Neural cell (in vitro differentiated cells): ENCODE results near the gene MTMR3. TPM values are rescaled to one million over a fixed set of nuclear protein-coding genes. Genes with fewer than 3 reads are reported as not detected.

Experiments used
- H2AFZ ChIP-seq: fragments of 200-600, 300-800 bp; sonication (generic), shearing (Covaris generic); 2 replicates; pipeline ENCODE4 v1.6.0; 2014; ENCODE audit warnings: low read depth, mild to moderate bottlenecking, antibody characterized with exemption, low read length, moderate library complexity
- H3F3A ChIP-seq: fragments of 200-600 bp; shearing (Covaris generic); 2 replicates; pipeline ENCODE4 v1.6.1; 2016; ENCODE audit warnings: mild to moderate bottlenecking, moderate library complexity, mixed read lengths, antibody characterized with exemption, low read length; ENCODE audit not compliant: insufficient read depth, poor library complexity, severe bottlenecking
- H3K27ac ChIP-seq: fragments of 200-600, 300-800 bp; sonication (generic), shearing (Covaris generic); 2 replicates; pipeline ENCODE4 v1.5.1; 2014; ENCODE audit warnings: mild to moderate bottlenecking, low read length, moderate library complexity
- H3K27me3 ChIP-seq: fragments of 300-800, 200-600 bp; sonication (generic), shearing (Covaris generic); 2 replicates; pipeline ENCODE4 v1.6.0; 2014; ENCODE audit warnings: mild to moderate bottlenecking, low read depth, low read length, moderate library complexity; ENCODE audit not compliant: insufficient read depth
- H3K36me3 ChIP-seq: fragments of 300-800, 200-600 bp; sonication (generic), shearing (Covaris generic); 2 replicates; pipeline ENCODE4 v1.5.1; 2014; ENCODE audit warnings: mild to moderate bottlenecking, antibody characterized with exemption, low read length, moderate library complexity; ENCODE audit not compliant: insufficient read depth
- H3K4me2 ChIP-seq: fragments of 300-800, 200-600 bp; sonication (generic), shearing (Covaris generic); 2 replicates; pipeline ENCODE4 v1.6.0; 2014; ENCODE audit warnings: mild to moderate bottlenecking, low read length
- H3K4me3 ChIP-seq: fragments of 300-800, 200-600 bp; sonication (generic), shearing (Covaris generic); 2 replicates; pipeline ENCODE4 v1.5.1; 2014; ENCODE audit warnings: mild to moderate bottlenecking, low read length, moderate library complexity
- H3K79me2 ChIP-seq: fragments of 200-600 bp; shearing (Covaris generic); replicated peaks from 2 replicates; pipeline ENCODE4 v1.6.0; 2014; ENCODE audit warnings: mild to moderate bottlenecking, low read length, moderate library complexity; ENCODE audit not compliant: insufficient read depth
- H3K9ac ChIP-seq: fragments of 300-800, 200-600 bp; sonication (generic), shearing (Covaris generic); 2 replicates; pipeline ENCODE4 v1.6.1; 2016; ENCODE audit warnings: mild to moderate bottlenecking, low read length, mixed read lengths
- H3K9me2 ChIP-seq: fragments of 200-600 bp; shearing (Covaris generic); 2 replicates; pipeline ENCODE4 v1.6.1; 2016; ENCODE audit warnings: mild to moderate bottlenecking, low read length, mixed read lengths; ENCODE audit not compliant: insufficient read depth
- H3K9me3 ChIP-seq: fragments of 200-600, 300-800 bp; sonication (generic), shearing (Covaris generic); 2 replicates; pipeline ENCODE4 v1.6.1; 2016; ENCODE audit warnings: mild to moderate bottlenecking, mixed run types, low read length, moderate library complexity, mixed read lengths
- H4K20me1 ChIP-seq: fragments of 200-600 bp; shearing (Covaris generic); 2 replicates; pipeline ENCODE4 v1.6.1; 2016; ENCODE audit warnings: mild to moderate bottlenecking, mixed run types; ENCODE audit not compliant: insufficient read depth
- EP300 ChIP-seq: fragments of 450-650 bp; conservative IDR thresholded peaks from 2 replicates; pipeline ENCODE4 v1.6.1; 2014; ENCODE audit warnings: antibody characterized with exemption, mild to moderate bottlenecking, moderate library complexity; ENCODE audit not compliant: poor library complexity, severe bottlenecking
- EZH2 ChIP-seq: fragments of 200-600, 300-800 bp; shearing (Covaris generic), sonication (generic); IDR thresholded peaks from 2 replicates; pipeline ENCODE4 v1.6.1; 2014; ENCODE audit warnings: antibody characterized with exemption, low read length, borderline replicate concordance, mild to moderate bottlenecking; ENCODE audit not compliant: insufficient read depth, poor library complexity, severe bottlenecking
- MXI1 ChIP-seq: fragments of 450-650 bp; conservative IDR thresholded peaks from 2 replicates; pipeline ENCODE4 v1.6.1; 2014; ENCODE audit warnings: antibody characterized with exemption, mild to moderate bottlenecking; ENCODE audit not compliant: poor library complexity, severe bottlenecking
- POLR2AphosphoS5 ChIP-seq: IDR thresholded peaks from 2 replicates; pipeline ENCODE4 v1.6.1; 2012
- RAD21 ChIP-seq: fragments of 450-650 bp; conservative IDR thresholded peaks from 2 replicates; pipeline ENCODE4 v1.6.1; 2014; ENCODE audit warnings: antibody characterized with exemption, mild to moderate bottlenecking, moderate library complexity
- SMC3 ChIP-seq: fragments of 450-650 bp; conservative IDR thresholded peaks from 2 replicates; pipeline ENCODE4 v1.6.1; 2014; ENCODE audit warnings: antibody characterized with exemption, mild to moderate bottlenecking, moderate library complexity; ENCODE audit not compliant: poor library complexity
- TAF1 ChIP-seq: IDR thresholded peaks from 2 replicates; pipeline ENCODE4 v1.6.1; 2012; ENCODE audit warnings: low read depth
- polyA plus RNA-seq: library from polyadenylated mRNA; depleted of rRNA; stranded (reverse); fragments of >200 nt; gene quantifications from 2 replicates; pipeline ENCODE4 v1.2.3, GENCODE V29; 2014
- TF ChIP-seq, protein P1 (sequence below): IDR thresholded peaks from 2 replicates; pipeline ENCODE4 v1.6.1; 2012; ENCODE audit warnings: borderline replicate concordance
- TF ChIP-seq, protein P2 (sequence below): fragments of 450-650 bp; IDR thresholded peaks from 2 replicates; pipeline ENCODE4 v1.5.1; 2014; ENCODE audit warnings: antibody characterized with exemption, mild to moderate bottlenecking, moderate library complexity; ENCODE audit not compliant: poor library complexity, severe bottlenecking

The MTMR3 gene
- polyA plus RNA-seq, 1 donor from 2014 or later, result 46.7 TPM

DNA sequence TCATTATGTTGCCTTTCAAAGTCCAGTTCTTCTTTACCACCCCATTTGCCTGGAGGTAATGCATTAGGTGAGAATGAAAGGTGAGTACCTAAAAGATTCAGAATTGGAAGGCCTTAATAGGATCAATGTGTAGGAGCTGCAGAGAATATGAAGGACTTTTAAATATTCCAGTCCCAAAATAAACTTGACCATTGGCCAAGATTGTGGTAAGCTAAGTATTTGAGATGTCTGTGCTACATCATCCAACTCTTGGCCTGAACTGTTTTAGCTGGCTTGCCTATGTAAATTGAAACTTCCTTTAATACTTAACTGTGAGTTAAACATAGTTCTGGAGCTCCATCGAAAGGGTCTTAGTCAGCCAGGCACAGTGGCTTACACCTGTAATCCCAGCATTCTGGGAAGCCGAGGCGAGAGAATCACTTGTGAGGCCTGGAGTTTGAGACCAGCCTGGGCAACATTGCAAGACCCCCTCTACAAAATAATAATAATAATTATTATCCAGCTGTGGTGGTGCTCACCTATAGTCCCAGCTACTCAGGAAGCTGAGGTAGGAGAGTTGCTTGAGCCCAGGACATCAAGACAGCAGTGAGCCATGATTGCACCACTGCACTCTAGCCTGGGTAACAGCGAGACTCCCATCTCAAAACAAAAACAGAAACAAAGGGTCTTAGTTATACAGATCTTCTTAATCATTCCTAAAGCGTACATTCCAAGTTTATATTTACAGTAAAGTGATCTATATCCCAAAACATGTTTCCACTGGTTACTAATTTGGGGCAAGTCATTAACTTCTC is 29.8 kb downstream of the MTMR3 start:
- Histone ChIP-seq H3K27ac (no peak overlapping the region), H3K36me3 (no peaks in the 10 kb centered on the region), H3K9me2 (peaks cover 3% of the 10 kb centered on the region), H3K9ac (no peak overlapping the region), H3K27me3 (no peaks in the 10 kb centered on the region), H3K4me3 (no peak overlapping the region), H3K9me3 (no peaks in the 10 kb centered on the region), H3K79me2 (peaks cover 75% of the 10 kb centered on the region), H3F3A (no peaks in the 10 kb centered on the region), H4K20me1 (no peaks in the 10 kb centered on the region), H2AFZ (no peak overlapping the region), H3K4me2 (no peak overlapping the region)
- no peak for TF ChIP-seq EP300
- TF ChIP-seq, protein P1, sequence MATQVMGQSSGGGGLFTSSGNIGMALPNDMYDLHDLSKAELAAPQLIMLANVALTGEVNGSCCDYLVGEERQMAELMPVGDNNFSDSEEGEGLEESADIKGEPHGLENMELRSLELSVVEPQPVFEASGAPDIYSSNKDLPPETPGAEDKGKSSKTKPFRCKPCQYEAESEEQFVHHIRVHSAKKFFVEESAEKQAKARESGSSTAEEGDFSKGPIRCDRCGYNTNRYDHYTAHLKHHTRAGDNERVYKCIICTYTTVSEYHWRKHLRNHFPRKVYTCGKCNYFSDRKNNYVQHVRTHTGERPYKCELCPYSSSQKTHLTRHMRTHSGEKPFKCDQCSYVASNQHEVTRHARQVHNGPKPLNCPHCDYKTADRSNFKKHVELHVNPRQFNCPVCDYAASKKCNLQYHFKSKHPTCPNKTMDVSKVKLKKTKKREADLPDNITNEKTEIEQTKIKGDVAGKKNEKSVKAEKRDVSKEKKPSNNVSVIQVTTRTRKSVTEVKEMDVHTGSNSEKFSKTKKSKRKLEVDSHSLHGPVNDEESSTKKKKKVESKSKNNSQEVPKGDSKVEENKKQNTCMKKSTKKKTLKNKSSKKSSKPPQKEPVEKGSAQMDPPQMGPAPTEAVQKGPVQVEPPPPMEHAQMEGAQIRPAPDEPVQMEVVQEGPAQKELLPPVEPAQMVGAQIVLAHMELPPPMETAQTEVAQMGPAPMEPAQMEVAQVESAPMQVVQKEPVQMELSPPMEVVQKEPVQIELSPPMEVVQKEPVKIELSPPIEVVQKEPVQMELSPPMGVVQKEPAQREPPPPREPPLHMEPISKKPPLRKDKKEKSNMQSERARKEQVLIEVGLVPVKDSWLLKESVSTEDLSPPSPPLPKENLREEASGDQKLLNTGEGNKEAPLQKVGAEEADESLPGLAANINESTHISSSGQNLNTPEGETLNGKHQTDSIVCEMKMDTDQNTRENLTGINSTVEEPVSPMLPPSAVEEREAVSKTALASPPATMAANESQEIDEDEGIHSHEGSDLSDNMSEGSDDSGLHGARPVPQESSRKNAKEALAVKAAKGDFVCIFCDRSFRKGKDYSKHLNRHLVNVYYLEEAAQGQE, result no peak
- TF ChIP-seq SMC3, result no peak
- no peak for TF ChIP-seq RAD21
- no peak for TF ChIP-seq EZH2
- no peak for TF ChIP-seq TAF1
- TF ChIP-seq MXI1, result no peak
- TF ChIP-seq, protein P2, sequence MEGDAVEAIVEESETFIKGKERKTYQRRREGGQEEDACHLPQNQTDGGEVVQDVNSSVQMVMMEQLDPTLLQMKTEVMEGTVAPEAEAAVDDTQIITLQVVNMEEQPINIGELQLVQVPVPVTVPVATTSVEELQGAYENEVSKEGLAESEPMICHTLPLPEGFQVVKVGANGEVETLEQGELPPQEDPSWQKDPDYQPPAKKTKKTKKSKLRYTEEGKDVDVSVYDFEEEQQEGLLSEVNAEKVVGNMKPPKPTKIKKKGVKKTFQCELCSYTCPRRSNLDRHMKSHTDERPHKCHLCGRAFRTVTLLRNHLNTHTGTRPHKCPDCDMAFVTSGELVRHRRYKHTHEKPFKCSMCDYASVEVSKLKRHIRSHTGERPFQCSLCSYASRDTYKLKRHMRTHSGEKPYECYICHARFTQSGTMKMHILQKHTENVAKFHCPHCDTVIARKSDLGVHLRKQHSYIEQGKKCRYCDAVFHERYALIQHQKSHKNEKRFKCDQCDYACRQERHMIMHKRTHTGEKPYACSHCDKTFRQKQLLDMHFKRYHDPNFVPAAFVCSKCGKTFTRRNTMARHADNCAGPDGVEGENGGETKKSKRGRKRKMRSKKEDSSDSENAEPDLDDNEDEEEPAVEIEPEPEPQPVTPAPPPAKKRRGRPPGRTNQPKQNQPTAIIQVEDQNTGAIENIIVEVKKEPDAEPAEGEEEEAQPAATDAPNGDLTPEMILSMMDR, result no peak
- no peak for TF ChIP-seq POLR2AphosphoS5

DNA sequence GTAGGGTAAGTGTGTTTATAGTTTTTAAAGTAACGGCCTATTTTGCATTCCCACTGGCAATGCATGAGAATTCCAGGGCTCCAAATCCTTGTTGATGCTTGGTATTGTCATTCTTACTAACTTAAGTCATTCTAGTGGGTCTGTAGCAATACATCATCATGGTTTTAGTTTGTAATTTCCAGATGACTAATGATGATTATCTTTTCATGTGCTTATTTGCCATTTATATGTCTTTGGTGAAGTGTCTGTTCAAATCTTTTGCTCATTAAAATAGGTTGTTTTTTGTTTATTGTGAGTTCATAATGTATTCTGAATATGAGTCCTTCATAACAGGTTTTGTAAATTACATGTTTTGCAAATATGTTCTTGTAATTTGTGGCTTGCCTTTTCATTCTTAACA is 31.2 kb downstream of the MTMR3 start:
- Histone ChIP-seq H4K20me1 (no peaks in the 10 kb centered on the region), H3K27me3 (no peaks in the 10 kb centered on the region), H3K79me2 (peaks cover 83% of the 10 kb centered on the region), H3K4me3 (no peak overlapping the region), H3K36me3 (no peaks in the 10 kb centered on the region), H3K9me3 (no peaks in the 10 kb centered on the region), H3K4me2 (no peak overlapping the region), H3K9ac (no peak overlapping the region), H3K27ac (no peak overlapping the region), H2AFZ (no peak overlapping the region), H3K9me2 (peaks cover 1% of the 10 kb centered on the region), H3F3A (no peaks in the 10 kb centered on the region)
- TF ChIP-seq EP300 (no peak), TAF1 (no peak), RAD21 (no peak), MXI1 (no peak), POLR2AphosphoS5 (no peak), EZH2 (no peak), SMC3 (no peak)
- TF ChIP-seq, protein P1, result no peak
- TF ChIP-seq, protein P2, result no peak
